A549 treated with Mapracorat at 1 μM for 4 hours (cell line): ENCODE results near the gene CDYL. TPM values are rescaled to one million over a fixed set of nuclear protein-coding genes. Genes with fewer than 3 reads are reported as not detected.

ENCODE experiments used
- total RNA-seq: library from RNA; stranded (reverse); fragments of 200-300 nt; extraction: Qiagen RNA extraction; gene quantifications from 5 replicates; pipeline ENCODE4 v1.2.3, GENCODE V29; 2022

Gene CDYL
- total RNA-seq: 20.4 to 23.1 TPM (median 20.9 TPM) in 5 replicates

DNA sequence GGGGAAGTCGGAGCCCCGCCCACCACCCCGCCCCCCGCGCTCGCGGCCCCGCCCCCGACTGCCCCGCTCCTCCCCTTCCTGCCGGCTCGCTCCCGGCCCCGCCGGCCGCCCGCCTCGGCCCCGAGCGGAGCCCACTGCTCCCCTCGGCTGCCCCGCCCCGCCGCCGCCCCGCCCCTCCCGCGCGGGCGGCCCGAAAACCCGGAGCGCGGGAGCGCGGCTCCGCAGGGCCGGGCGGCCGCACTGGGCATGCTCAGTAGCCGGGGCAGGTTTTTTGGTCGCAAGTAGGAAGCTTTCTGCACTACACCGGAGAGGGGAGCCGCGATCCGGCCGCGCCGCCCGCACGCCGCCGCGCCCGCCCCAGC, at the start of gene CDYL:
TSS of gene CDYL (plus strand) at position 274 of the 362 bp plus-strand sequence. CDS start 380 bp downstream, outside the sequence.

DNA sequence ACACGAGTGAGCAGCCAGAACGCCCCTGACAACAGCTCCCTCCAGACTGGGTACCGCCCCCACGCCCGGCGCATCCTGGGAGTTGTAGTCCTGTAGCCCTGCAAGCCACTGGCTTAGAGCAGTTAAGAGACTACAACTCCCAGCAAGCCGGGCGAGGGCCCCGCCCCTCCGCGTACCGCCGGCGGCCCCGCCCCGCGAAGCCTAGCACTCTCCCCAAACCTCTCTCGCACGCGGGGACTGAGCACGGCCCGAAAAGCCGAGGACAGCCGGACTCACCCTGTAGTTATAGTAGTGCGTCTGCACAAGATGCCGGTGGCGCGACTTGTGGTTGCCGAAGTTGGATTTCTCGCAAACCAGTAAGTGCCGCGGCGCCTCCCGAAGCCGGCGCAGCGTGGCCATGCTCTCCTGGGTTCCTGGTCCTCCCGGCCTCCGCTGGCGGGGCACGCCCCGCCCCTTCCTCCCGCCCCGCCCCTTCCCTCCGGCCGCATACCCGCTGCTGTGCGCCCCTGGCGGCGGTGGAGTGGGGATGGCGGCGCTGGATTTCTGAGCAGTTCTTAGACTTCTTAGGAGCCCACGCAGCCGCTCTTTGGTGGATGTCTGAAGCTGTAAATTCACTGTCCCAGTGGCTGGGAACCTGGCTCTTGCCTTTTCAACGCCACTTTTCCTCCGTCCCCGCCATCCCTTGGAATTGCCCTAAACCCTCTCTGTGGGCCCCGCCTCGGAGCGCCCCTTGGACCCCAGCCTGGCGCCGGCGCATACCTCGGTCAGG, 227.6 kb downstream of the CDYL start, which contains the start of gene RPP40:
TSS of gene RPP40 (minus strand) at position 434 of the 769 bp plus-strand sequence. CDS start at position 399, 35 bp downstream.

Other genes starting within 250 kb of the CDYL start
- gene RPP40, start 227.6 kb downstream of the CDYL start, total RNA-seq: 17.7 to 24.8 TPM (median 21.8 TPM) in 5 replicates